ENCODE results near the gene PIBF1.
A peak's percentile ranks its signal among the peaks of the same experiment; 100 is the strongest.

The PIBF1 gene

GRCh38 chr13:72852207-72852606 is 70.3 kb downstream of the PIBF1 start:
- Histone ChIP-seq H3K27me3 (no peaks in the 10 kb centered on the region), H3K4me1 (peaks cover 19% of the 10 kb centered on the region), H3K36me3 (peaks cover 9% of the 10 kb centered on the region), H3K9me3 (no peaks in the 10 kb centered on the region), H3K4me3 (ENCODE audit: low read depth, low read length) (peak overlapping the region; percentile 60)
- no peak for TF ChIP-seq CTCF (IDR thresholded peaks at IDR 0.05; ENCODE audit: low read depth, low read length)
- peak; percentile 7 for DNase-seq

GRCh38 chr13:72853000-72853399 is 71.1 kb downstream of the PIBF1 start:
- TF ChIP-seq CTCF (IDR thresholded peaks at IDR 0.05; ENCODE audit: low read depth, low read length) = no peak
- Histone ChIP-seq H3K9me3 (no peaks in the 10 kb centered on the region), H3K36me3 (peaks cover 4% of the 10 kb centered on the region), H3K27me3 (no peaks in the 10 kb centered on the region), H3K4me1 (peaks cover 19% of the 10 kb centered on the region), H3K4me3 (ENCODE audit: low read depth, low read length) (no peak overlapping the region)
- no peak for DNase-seq

GRCh38 chr13:72864142-72865011 is 82.4 kb downstream of the PIBF1 start:
- H3K9me3 ChIP-seq = no peaks in the 10 kb centered on the region; the same call in 1 of the 2 replicates
- no peak overlapping the region for H3K4me3 ChIP-seq (ENCODE audit: low read depth, low read length)
- no peaks in the 10 kb centered on the region for H3K27me3 ChIP-seq
- DNase-seq = no peak
- no peak for TF ChIP-seq CTCF (IDR thresholded peaks at IDR 0.05; ENCODE audit: low read depth, low read length)
- no peaks in the 10 kb centered on the region for H3K36me3 ChIP-seq
- H3K4me1 ChIP-seq = peaks cover 3% of the 10 kb centered on the region; the same call in 1 of the 2 replicates

- no peaks in the 10 kb centered on the region; the same call in 1 of the 2 replicates for H3K36me3 ChIP-seq
- no peak for TF ChIP-seq CTCF (IDR thresholded peaks at IDR 0.05; ENCODE audit: low read depth, low read length)
- peaks cover 3% of the 10 kb centered on the region; the same call in 1 of the 2 replicates for H3K4me1 ChIP-seq
These were observed 86.3 kb downstream of the PIBF1 start for GRCh38 chr13:72868229-72868628.

GRCh38 chr13:72875233-72875632 is 93.3 kb downstream of the PIBF1 start:
- no peaks in the 10 kb centered on the region for H3K27me3 ChIP-seq
- no peak for DNase-seq
- no peaks in the 10 kb centered on the region for H3K9me3 ChIP-seq
- no peaks in the 10 kb centered on the region; the same call in 1 of the 2 replicates for H3K36me3 ChIP-seq
- TF ChIP-seq CTCF (IDR thresholded peaks at IDR 0.05; ENCODE audit: low read depth, low read length) = no peak
- H3K4me1 ChIP-seq = no peaks in the 10 kb centered on the region; the same call in 1 of the 2 replicates
- no peak overlapping the region for H3K4me3 ChIP-seq (ENCODE audit: low read depth, low read length)

More at GRCh38 chr13:72868229-72868628, 86.3 kb downstream of the PIBF1 start:
- Histone ChIP-seq H3K4me3 (ENCODE audit: low read depth, low read length) (no peak overlapping the region), H3K27me3 (no peaks in the 10 kb centered on the region), H3K9me3 (no peaks in the 10 kb centered on the region; the same call in 1 of the 2 replicates)
- no peak for DNase-seq

- DNase-seq = no peak
- no peak for TF ChIP-seq CTCF (IDR thresholded peaks at IDR 0.05; ENCODE audit: low read depth, low read length)
- Histone ChIP-seq H3K27me3 (no peaks in the 10 kb centered on the region), H3K4me3 (ENCODE audit: low read depth, low read length) (no peak overlapping the region), H3K4me1 (no peaks in the 10 kb centered on the region; the same call in 1 of the 2 replicates), H3K9me3 (no peaks in the 10 kb centered on the region), H3K36me3 (no peaks in the 10 kb centered on the region)
These were observed 102.2 kb downstream of the PIBF1 start for GRCh38 chr13:72884101-72884500.

Measured in BE2C (cell line).